Cardiac fibroblast (primary cell): Measurements from ENCODE around the gene HERC3.
"Not testable (repeated sequence)": the region's sequence is repeated elsewhere in the genome, so short reads cannot be mapped to it uniquely, and the experiment has no call there.

Experiments
- DNase-seq, 2 donors: peaks; one replicate each; pipeline versions ENCODE4 v3.0.0 to v3.0.0-alpha.2; 2010; ENCODE audit warnings: low read depth in 2 of 2
- H3K4me3 ChIP-seq, 2 donors: replicated peaks in 1 of 2; 1 replicate in 1 of 2; 2 replicates in 1 of 2; pipeline ENCODE4 v1.5.1; 2011; ENCODE audit warnings: low read depth in 2 of 2, low read length in 2 of 2, mild to moderate bottlenecking in 2 of 2, moderate library complexity in 1 of 2
- CTCF ChIP-seq: IDR thresholded peaks from one replicate; pipeline ENCODE4 v1.5.1; 2011; ENCODE audit warnings: low read depth, mild to moderate bottlenecking, low read length, inconsistent platforms

Gene HERC3

GRCh38 chr4:88605736-88606135, 13.5 kb downstream of the HERC3 start:
- TF ChIP-seq CTCF: no peak
- H3K4me3 ChIP-seq: no peak overlapping the region
- no peak for DNase-seq

- no peak for TF ChIP-seq CTCF
- no peak for DNase-seq
- no peak overlapping the region for H3K4me3 ChIP-seq
These were observed 14.6 kb downstream of the HERC3 start for GRCh38 chr4:88606832-88607231.

- peak in 1 of 2 donors; percentile 18 for DNase-seq
- H3K4me3 ChIP-seq: no peak overlapping the region
- TF ChIP-seq CTCF: no peak
These were observed 17.1 kb downstream of the HERC3 start for GRCh38 chr4:88609387-88609786.

GRCh38 chr4:88609794-88610193, 17.5 kb downstream of the HERC3 start:
- DNase-seq, H3K4me3 ChIP-seq: not testable (repeated sequence)

GRCh38 chr4:88610771-88611170, 18.5 kb downstream of the HERC3 start:
- DNase-seq: peak; percentile 45 to 70
- H3K4me3 ChIP-seq: no peak overlapping the region
- no peak for TF ChIP-seq CTCF

- peak in 1 of 2 donors; percentile 47 for DNase-seq
- TF ChIP-seq CTCF: no peak
- no peak overlapping the region for H3K4me3 ChIP-seq
These were observed 21.2 kb downstream of the HERC3 start for GRCh38 chr4:88613417-88613875.

GRCh38 chr4:88614058-88614457, 21.8 kb downstream of the HERC3 start:
- H3K4me3 ChIP-seq: no peak overlapping the region
- DNase-seq: no peak
- no peak for TF ChIP-seq CTCF
